Measurements from ENCODE around the gene TSPAN14. TPM values are rescaled to one million over a fixed set of nuclear protein-coding genes. Genes with fewer than 3 reads are reported as not detected.

Gene TSPAN14
- total RNA-seq, 1 donor from 2014 or later, result 111 TPM

GRCh38 chr10:80535671-80536360, 81.7 kb downstream of the TSPAN14 start:
- TF ChIP-seq, protein P1, sequence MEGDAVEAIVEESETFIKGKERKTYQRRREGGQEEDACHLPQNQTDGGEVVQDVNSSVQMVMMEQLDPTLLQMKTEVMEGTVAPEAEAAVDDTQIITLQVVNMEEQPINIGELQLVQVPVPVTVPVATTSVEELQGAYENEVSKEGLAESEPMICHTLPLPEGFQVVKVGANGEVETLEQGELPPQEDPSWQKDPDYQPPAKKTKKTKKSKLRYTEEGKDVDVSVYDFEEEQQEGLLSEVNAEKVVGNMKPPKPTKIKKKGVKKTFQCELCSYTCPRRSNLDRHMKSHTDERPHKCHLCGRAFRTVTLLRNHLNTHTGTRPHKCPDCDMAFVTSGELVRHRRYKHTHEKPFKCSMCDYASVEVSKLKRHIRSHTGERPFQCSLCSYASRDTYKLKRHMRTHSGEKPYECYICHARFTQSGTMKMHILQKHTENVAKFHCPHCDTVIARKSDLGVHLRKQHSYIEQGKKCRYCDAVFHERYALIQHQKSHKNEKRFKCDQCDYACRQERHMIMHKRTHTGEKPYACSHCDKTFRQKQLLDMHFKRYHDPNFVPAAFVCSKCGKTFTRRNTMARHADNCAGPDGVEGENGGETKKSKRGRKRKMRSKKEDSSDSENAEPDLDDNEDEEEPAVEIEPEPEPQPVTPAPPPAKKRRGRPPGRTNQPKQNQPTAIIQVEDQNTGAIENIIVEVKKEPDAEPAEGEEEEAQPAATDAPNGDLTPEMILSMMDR (conservative IDR thresholded peaks at IDR 0.05), result peak; percentile 53
- peak overlapping the region; percentile 81 for H3K4me3 Mint-ChIP-seq
- no peak for DNase-seq (ENCODE audit: extremely low spot score, unreplicated experiment)
- H3K9me3 Mint-ChIP-seq, result no peaks in the 10 kb centered on the region
- H3K4me1 Mint-ChIP-seq (ENCODE audit: unreplicated experiment), result peaks cover 8% of the 10 kb centered on the region
- peaks cover 3% of the 10 kb centered on the region for H3K36me3 Mint-ChIP-seq
- no peaks in the 10 kb centered on the region for H3K27me3 Mint-ChIP-seq
- peak overlapping the region; percentile 61 for H3K27ac Mint-ChIP-seq

DNA sequence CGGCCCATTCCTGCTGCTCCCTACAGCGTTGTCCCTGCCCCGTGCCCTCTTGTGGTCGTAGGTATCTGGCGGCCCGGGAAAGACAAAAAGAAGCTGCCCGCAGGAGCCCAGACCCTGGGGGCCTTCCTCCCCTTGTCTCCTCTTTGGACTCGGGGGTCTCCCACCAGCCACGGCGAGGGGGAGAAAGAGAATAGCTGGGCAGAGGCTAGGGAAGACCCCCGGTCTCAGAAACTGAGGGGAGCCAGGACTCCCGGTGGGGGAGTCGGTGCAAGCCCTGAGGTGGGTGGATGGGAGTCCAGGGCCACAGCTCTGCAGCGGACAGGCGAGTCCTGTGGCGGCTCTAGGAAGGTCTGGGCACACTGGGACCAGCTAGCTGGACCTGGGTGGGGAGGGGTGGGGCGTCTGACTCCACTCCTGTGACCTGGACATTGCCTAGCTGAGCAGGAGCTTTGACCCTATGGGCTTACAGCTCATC, 82.3 kb downstream of the TSPAN14 start:
- no peaks in the 10 kb centered on the region for H3K9me3 Mint-ChIP-seq
- no peak overlapping the region for H3K27ac Mint-ChIP-seq
- peak; percentile 57 for DNase-seq (ENCODE audit: extremely low spot score, unreplicated experiment)
- TF ChIP-seq, protein P1 (conservative IDR thresholded peaks at IDR 0.05), result no peak
- peaks cover 3% of the 10 kb centered on the region for H3K36me3 Mint-ChIP-seq
- H3K27me3 Mint-ChIP-seq, result peaks cover 3% of the 10 kb centered on the region
- peaks cover 8% of the 10 kb centered on the region for H3K4me1 Mint-ChIP-seq (ENCODE audit: unreplicated experiment)
- peak overlapping the region; percentile 81 for H3K4me3 Mint-ChIP-seq

DNA sequence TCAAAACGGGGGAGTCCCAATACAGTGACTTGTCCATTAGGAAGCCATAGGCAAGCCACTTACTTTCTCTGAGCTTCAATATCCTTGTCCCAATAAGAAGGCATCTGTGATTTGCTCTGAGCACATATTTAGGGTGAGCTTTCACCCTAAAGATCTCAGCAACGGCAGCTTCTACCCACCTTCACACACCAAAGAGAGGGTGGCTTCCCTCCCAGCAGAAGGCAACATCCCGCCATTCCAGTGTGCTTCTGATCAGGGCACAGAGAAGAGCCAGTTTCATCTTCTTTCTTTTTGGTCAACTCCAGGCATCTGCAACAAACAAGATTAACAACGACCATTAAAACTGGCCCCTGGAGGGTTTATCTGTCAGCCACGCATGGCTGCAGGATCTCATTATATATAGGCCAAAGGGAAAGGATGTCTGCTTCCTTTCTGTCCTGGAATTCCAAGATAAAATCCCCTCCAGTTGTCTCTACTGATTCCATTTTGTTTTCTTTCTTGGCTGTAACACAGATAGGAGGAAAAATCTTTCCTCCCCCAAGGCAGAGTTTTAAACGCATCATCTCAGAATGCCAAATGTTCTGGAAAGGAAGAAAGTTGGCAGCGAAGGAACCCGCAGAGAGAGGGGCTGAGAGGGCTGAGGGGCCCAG, 83.1 kb downstream of the TSPAN14 start:
- Mint-ChIP-seq H3K27ac (peak overlapping the region; percentile 58), H3K36me3 (peaks cover 3% of the 10 kb centered on the region), H3K27me3 (peaks cover 3% of the 10 kb centered on the region), H3K4me3 (peak overlapping the region; percentile 58), H3K4me1 (ENCODE audit: unreplicated experiment) (peaks cover 8% of the 10 kb centered on the region), H3K9me3 (no peaks in the 10 kb centered on the region)
- peak; percentile 16 for DNase-seq (ENCODE audit: extremely low spot score, unreplicated experiment)
- TF ChIP-seq, protein P1 (conservative IDR thresholded peaks at IDR 0.05), result no peak

DNA sequence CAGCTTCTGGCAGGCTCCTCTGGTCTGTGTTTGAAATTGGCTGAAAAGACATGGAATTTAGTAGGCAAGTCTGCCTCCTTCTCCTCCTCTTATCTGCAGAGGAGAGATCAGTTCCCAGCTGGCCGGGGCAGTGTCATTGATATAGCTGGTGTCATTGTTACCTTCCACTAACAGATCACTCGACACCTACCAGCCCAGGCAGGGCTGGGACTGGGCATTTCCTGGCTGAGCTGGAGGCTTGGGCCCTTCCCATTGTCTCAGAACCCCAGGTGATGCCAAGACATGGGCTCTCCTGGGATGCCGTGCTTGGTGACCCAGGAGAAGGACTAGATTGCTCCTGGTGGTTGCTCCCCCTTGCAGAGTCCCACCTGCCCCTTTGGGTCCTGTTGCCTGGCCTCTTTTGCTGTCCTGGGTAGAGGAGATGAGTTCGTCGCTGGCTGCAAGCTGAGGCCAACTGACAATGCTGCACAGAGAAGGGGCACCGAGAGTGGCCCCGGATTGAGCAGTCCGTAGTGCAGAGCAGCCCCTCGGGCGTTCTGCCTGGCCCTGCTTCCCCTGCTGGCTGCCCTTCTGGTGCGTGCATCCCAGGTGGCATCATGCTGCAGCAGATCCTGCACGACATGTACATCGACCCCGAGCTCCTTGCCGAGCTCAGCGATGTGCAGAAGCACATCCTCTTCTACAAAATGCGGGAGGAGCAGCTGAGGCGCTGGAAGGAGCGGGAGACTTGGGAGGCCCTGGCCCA, 83.8 kb downstream of the TSPAN14 start, which contains the start of gene SH2D4B:
Gene SH2D4B, plus strand, starts transcription at position 167 of the 745 bp plus-strand sequence. Its CDS starts 430 bp downstream, at position 597.
- TF ChIP-seq, protein P1 (conservative IDR thresholded peaks at IDR 0.05), result no peak
- Mint-ChIP-seq H3K4me3 (peak within 1 kb of the TSS; percentile 58), H3K4me1 (ENCODE audit: unreplicated experiment) (peaks cover 8% of the 10 kb centered on the region), H3K9me3 (no peaks in the 10 kb centered on the region), H3K27ac (peak within 1 kb of the TSS; percentile 58), H3K27me3 (peaks cover 3% of the 10 kb centered on the region), H3K36me3 (peaks cover 3% of the 10 kb centered on the region)
- DNase-seq (ENCODE audit: extremely low spot score, unreplicated experiment), result peak; percentile 36

DNA sequence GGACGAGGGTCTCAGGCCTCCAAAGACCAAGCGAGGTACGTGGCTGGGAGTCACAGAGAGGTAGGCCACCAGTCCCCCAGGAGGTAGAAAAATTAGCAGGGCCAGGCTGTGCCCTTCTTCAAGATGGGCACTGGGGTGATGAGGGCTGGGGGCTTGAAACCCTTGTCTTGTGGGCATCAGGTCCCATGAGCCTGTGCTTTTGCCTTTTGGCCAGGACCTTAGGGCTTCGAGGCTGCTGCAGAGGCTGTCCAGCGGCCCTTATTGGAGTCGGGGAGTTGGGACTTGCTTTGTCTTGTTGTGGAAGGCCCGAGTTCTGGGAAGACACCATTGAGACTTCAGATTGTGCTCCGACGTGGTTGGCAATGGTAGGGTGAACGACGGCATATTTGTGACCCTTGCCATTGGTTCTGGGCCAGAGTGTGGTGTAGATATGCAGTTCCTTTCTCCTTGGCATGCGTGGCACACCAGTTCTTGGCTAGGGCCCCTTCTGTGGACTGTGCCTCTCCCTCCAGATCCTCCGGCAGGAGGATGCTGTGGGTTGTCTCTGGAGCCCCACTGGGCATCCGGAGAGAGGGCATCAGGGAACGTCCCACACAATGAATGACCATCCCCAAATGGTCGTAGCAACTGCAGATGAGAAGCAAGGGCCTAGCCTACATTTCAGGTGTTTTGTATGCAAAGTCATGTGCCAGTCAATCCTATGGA, 84.5 kb downstream of the TSPAN14 start:
- TF ChIP-seq, protein P1 (conservative IDR thresholded peaks at IDR 0.05), result no peak
- DNase-seq (ENCODE audit: extremely low spot score, unreplicated experiment), result peak; percentile 51
- H3K4me3 Mint-ChIP-seq, result no peak overlapping the region
- no peak overlapping the region for H3K27ac Mint-ChIP-seq
- peaks cover 8% of the 10 kb centered on the region for H3K4me1 Mint-ChIP-seq (ENCODE audit: unreplicated experiment)
- H3K36me3 Mint-ChIP-seq, result peaks cover 3% of the 10 kb centered on the region
- peaks cover 3% of the 10 kb centered on the region for H3K27me3 Mint-ChIP-seq
- no peaks in the 10 kb centered on the region for H3K9me3 Mint-ChIP-seq

Measured in type B pancreatic cell (in vitro differentiated cells).